ENCODE data around the gene MOGAT2.

Gene MOGAT2

DNA sequence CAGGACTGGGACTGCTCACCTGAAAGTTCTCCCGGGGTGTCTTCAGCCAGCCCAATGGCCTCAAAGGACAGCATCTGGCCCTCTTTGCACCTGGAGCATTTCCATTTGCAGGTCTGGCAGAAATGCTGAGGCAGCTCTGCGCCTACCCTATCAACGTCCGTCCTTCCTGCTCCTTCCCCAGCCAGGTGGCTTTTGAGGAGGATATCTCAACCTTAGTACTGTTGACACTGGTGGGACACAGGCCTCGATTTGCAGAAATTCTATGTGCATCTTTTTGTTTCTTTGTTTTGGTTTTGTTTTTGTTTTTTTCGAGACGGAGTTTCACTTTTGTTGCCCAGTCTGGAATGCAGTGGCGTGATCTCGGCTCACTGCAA lies 5.0 kb downstream of the MOGAT2 start:
- H3K36me3 Mint-ChIP-seq (ENCODE audit: low read depth), result no peaks in the 10 kb centered on the region
- H3K27me3 Mint-ChIP-seq (ENCODE audit: low read depth, poor library complexity), result peaks cover 14% of the 10 kb centered on the region
- no peak overlapping the region for H3K27ac Mint-ChIP-seq

DNA sequence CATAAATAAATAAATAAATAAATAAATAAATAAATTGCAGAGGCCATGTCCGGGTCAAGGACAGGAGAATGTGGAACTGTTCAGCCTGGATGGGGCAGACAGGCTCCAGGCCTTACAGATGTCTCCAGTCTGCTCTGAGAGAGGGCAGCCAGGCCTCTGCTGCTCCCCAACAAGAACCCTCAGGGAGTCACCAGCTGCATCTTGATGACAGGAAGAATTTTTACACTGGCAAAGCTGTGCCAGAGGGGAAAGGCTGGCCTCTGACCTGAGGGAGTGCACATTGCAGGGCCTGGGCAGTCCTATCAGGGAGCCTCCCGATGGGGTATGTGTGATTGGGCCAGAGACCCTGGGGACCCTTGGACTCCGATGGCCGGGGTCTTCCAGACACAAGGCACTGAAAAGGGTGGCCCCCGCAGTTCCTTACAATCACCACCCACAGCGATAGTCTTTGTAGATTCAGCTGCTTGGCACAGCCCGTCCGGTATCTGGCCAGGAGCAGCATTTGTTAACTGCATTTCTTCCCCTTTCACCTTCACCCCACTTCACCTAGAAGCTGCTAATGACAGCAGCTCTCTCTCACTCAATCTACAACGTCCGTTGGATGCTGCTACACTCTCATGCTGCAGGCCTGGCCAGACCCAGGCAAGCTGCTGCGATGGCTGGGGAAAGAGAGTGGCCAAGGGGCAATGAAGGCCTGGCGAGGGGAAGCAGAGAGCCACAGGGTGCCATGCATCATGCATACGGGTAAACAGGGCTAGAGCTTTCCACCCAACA lies 8.1 kb downstream of the MOGAT2 start:
- Mint-ChIP-seq H3K4me1 (peaks cover 16% of the 10 kb centered on the region), H3K36me3 (ENCODE audit: low read depth) (no peaks in the 10 kb centered on the region), H3K27ac (no peak overlapping the region), H3K9me3 (no peaks in the 10 kb centered on the region), H3K27me3 (ENCODE audit: low read depth, poor library complexity) (peaks cover 18% of the 10 kb centered on the region), H3K4me3 (no peak overlapping the region)
- DNase-seq, result no peak
- no peak for TF ChIP-seq CTCF (IDR thresholded peaks at IDR 0.05)

More for the DNA sequence above, 5.0 kb downstream of the MOGAT2 start:
- Mint-ChIP-seq H3K4me1 (peaks cover 32% of the 10 kb centered on the region), H3K4me3 (no peak overlapping the region), H3K9me3 (no peaks in the 10 kb centered on the region)
- no peak for TF ChIP-seq CTCF (IDR thresholded peaks at IDR 0.05)
- DNase-seq, result no peak

GRCh38 chr11:75728992-75729391 lies 11.4 kb downstream of the MOGAT2 start:
- Mint-ChIP-seq H3K36me3 (ENCODE audit: low read depth) (no peaks in the 10 kb centered on the region), H3K27me3 (ENCODE audit: low read depth, poor library complexity) (peaks cover 11% of the 10 kb centered on the region), H3K9me3 (no peaks in the 10 kb centered on the region), H3K27ac (no peak overlapping the region), H3K4me1 (peaks cover 26% of the 10 kb centered on the region), H3K4me3 (no peak overlapping the region)
- no peak for TF ChIP-seq CTCF (IDR thresholded peaks at IDR 0.05)
- no peak for DNase-seq

GRCh38 chr11:75731095-75731494 lies 13.5 kb downstream of the MOGAT2 start:
- no peaks in the 10 kb centered on the region for H3K36me3 Mint-ChIP-seq (ENCODE audit: low read depth)
- no peak overlapping the region for H3K4me3 Mint-ChIP-seq
- DNase-seq, result no peak
- no peak for TF ChIP-seq CTCF (IDR thresholded peaks at IDR 0.05)
- H3K4me1 Mint-ChIP-seq, result peaks cover 28% of the 10 kb centered on the region
- H3K27me3 Mint-ChIP-seq (ENCODE audit: low read depth, poor library complexity), result peaks cover 14% of the 10 kb centered on the region
- no peak overlapping the region for H3K27ac Mint-ChIP-seq
- H3K9me3 Mint-ChIP-seq, result no peaks in the 10 kb centered on the region

GRCh38 chr11:75733071-75733430 lies 15.4 kb downstream of the MOGAT2 start:
- H3K27me3 Mint-ChIP-seq (ENCODE audit: low read depth, poor library complexity), result peaks cover 8% of the 10 kb centered on the region
- H3K9me3 Mint-ChIP-seq, result peaks cover under 1% of the 10 kb centered on the region
- no peak overlapping the region for H3K27ac Mint-ChIP-seq
- no peak for TF ChIP-seq CTCF (IDR thresholded peaks at IDR 0.05)
- no peaks in the 10 kb centered on the region for H3K36me3 Mint-ChIP-seq (ENCODE audit: low read depth)
- H3K4me3 Mint-ChIP-seq, result no peak overlapping the region
- DNase-seq, result no peak
- H3K4me1 Mint-ChIP-seq, result peaks cover 28% of the 10 kb centered on the region
